ENCODE data around the gene DIP2C.

- TF ChIP-seq CTCF (IDR thresholded peaks at IDR 0.05) (no peak), POLR2A (IDR thresholded peaks at IDR 0.05) (no peak), POLR2AphosphoS5 (IDR thresholded peaks at IDR 0.05) (no peak)
Measured at GRCh38 chr10:367636-368035, 321.8 kb downstream of the DIP2C start.
